Activated naive CD4-positive, alpha-beta T cell treated with anti-CD3 and anti-CD28 coated beads, Interleukin-2, amount 10 ng/mL, durations not matched to agents 7 days and 5 days (primary cell): ENCODE results near the gene JAKMIP2.
"Not testable (repeated sequence)": the region's sequence is repeated elsewhere in the genome, so short reads cannot be mapped to it uniquely, and the experiment has no call there.

ENCODE experiments used
- CTCF ChIA-PET: fragments of 350-600 bp; sonication (Branson Sonifier 250); formaldehyde crosslinking; loops from one replicate; lab custom pipeline; 2021; ENCODE audit warnings: antibody characterized with exemption; lab: Charles Lee
- DNase-seq: peaks from one replicate; pipeline ENCODE4 v3.0.0-alpha.2; 2020
- H3K27ac Mint-ChIP-seq: one replicate; pipeline ENCODE4 v1.8.0; 2021; ENCODE audit warnings: mild to moderate bottlenecking, moderate library complexity, mixed read lengths
- H3K27me3 Mint-ChIP-seq: one replicate; pipeline ENCODE4 v1.8.0; 2021; ENCODE audit warnings: mild to moderate bottlenecking, mixed read lengths
- H3K36me3 Mint-ChIP-seq: one replicate; pipeline ENCODE4 v1.8.0; 2021; ENCODE audit warnings: mixed read lengths
- H3K4me1 Mint-ChIP-seq: one replicate; pipeline ENCODE4 v1.8.0; 2021; ENCODE audit warnings: mixed read lengths
- H3K4me3 Mint-ChIP-seq: one replicate; pipeline ENCODE4 v1.8.0; 2021; ENCODE audit warnings: mild to moderate bottlenecking, moderate library complexity, mixed read lengths
- H3K9me3 Mint-ChIP-seq: one replicate; pipeline ENCODE4 v1.8.0; 2021; ENCODE audit warnings: mixed read lengths

Gene JAKMIP2

DNA sequence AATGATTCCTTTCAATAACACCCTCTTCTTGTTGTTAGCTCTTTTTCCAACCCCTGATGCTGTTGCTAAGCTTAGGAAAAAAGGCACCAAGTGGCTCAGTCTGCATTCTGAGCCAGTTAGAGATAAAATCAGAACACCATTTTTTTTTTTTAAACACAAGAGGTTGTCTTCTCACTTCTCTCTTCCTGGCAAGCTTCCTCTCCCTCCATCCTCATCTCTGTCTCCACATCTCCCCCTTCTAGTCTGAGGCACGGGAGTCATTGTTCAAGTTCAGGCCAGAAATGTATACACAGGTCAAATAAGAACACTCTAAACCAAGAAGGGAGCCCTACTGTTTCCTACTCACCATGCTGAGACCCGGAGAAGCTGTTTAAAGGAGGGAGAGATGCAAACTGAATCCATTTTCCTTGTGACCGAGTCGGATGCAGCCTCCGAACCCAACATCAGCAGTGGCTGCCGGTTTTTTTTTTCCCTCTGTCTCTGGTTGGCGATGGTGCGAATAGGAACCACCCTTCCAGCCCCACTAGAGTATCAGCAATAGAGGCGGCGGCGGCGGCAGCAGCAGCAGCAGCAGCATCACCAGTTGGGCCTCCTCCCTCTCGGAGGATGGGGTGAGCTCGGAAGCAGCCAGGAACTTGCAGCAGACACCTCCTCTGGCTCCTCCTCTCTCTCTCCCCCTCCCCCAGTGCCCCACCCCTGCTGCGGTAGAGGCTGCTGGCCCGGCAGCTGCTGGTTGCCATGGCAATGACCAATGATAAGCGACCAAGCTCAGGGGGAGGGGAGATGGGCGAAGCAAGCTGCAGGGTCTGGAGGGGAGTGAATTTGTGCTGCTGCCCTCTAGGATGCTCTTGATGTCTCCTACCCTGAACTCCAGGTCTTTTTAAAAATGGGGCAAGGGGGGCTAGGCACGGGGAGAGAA is at the start of gene JAKMIP2:
Gene JAKMIP2, minus strand, starts transcription at position 619 of the 919 bp plus-strand sequence. CDS start 110,922 bp downstream, outside the sequence.
- Mint-ChIP-seq H3K9me3 (no peaks in the 10 kb centered on the region), H3K4me3 (peak within 1 kb of the TSS; percentile 45), H3K36me3 (no peaks in the 10 kb centered on the region), H3K27ac (peak within 1 kb of the TSS; percentile 6), H3K27me3 (peaks cover 4% of the 10 kb centered on the region), H3K4me1 (peaks cover 9% of the 10 kb centered on the region)
- CTCF ChIA-PET: interaction anchor here (0.7 kb wide), 1 partner anchor 1781 kb away, joined by 3 read pairs; no protein-coding TSS in a partner anchor
- DNase-seq: peak; percentile 68

GRCh38 chr5:147831465-147831864 is 48.9 kb upstream of the JAKMIP2 start, which contains the start of gene SPINK1:
SPINK1 (minus strand) TSS chr5:147831671; CDS start chr5:147831577, 94 bp downstream.
- DNase-seq: no peak
- H3K9me3 Mint-ChIP-seq: no peaks in the 10 kb centered on the region
- H3K4me1 Mint-ChIP-seq: no peaks in the 10 kb centered on the region
- H3K4me3 Mint-ChIP-seq: no peak within 1 kb of the TSS
- no peak within 1 kb of the TSS for H3K27ac Mint-ChIP-seq
- no peaks in the 10 kb centered on the region for H3K36me3 Mint-ChIP-seq
- H3K27me3 Mint-ChIP-seq: no peaks in the 10 kb centered on the region
- CTCF ChIA-PET: interaction anchor here (0.5 kb wide), 1 partner anchor 204 kb away, joined by 4 read pairs; no protein-coding TSS in a partner anchor

- no peaks in the 10 kb centered on the region for H3K36me3 Mint-ChIP-seq
- no peak overlapping the region for H3K4me3 Mint-ChIP-seq
- H3K4me1 Mint-ChIP-seq: no peaks in the 10 kb centered on the region
- no peak overlapping the region for H3K27ac Mint-ChIP-seq
- CTCF ChIA-PET: no interaction called here
- H3K9me3 Mint-ChIP-seq: no peaks in the 10 kb centered on the region
- DNase-seq: no peak
- no peaks in the 10 kb centered on the region for H3K27me3 Mint-ChIP-seq
These were observed 47.5 kb upstream of the JAKMIP2 start for GRCh38 chr5:147830035-147830434.

- H3K9me3 Mint-ChIP-seq, CTCF ChIA-PET, H3K27me3 Mint-ChIP-seq, DNase-seq, H3K4me3 Mint-ChIP-seq, H3K27ac Mint-ChIP-seq, H3K36me3 Mint-ChIP-seq, H3K4me1 Mint-ChIP-seq: not testable (repeated sequence)
These were observed 44.5 kb upstream of the JAKMIP2 start for GRCh38 chr5:147827017-147827416.

GRCh38 chr5:147826361-147826760 is 43.8 kb upstream of the JAKMIP2 start:
- no peaks in the 10 kb centered on the region for H3K4me1 Mint-ChIP-seq
- DNase-seq: no peak
- H3K27me3 Mint-ChIP-seq: no peaks in the 10 kb centered on the region
- H3K9me3 Mint-ChIP-seq: no peaks in the 10 kb centered on the region
- CTCF ChIA-PET: no interaction called here
- H3K4me3 Mint-ChIP-seq: no peak overlapping the region
- H3K27ac Mint-ChIP-seq: no peak overlapping the region
- no peaks in the 10 kb centered on the region for H3K36me3 Mint-ChIP-seq

GRCh38 chr5:147822686-147823491 is 40.4 kb upstream of the JAKMIP2 start:
- Mint-ChIP-seq H3K27ac (no peak overlapping the region), H3K4me3 (no peak overlapping the region), H3K9me3 (no peaks in the 10 kb centered on the region), H3K4me1 (no peaks in the 10 kb centered on the region), H3K27me3 (no peaks in the 10 kb centered on the region), H3K36me3 (no peaks in the 10 kb centered on the region)
- peak; percentile 29 for DNase-seq
- CTCF ChIA-PET: interaction anchor here (0.8 to 3.5 kb wide), 6 partner anchors 48 to 212 kb away, joined by 3 to 39 read pairs (median 3); no protein-coding TSS in a partner anchor

- not testable (repeated sequence) for H3K27me3 Mint-ChIP-seq, H3K4me3 Mint-ChIP-seq, DNase-seq, H3K36me3 Mint-ChIP-seq, H3K9me3 Mint-ChIP-seq, H3K4me1 Mint-ChIP-seq, H3K27ac Mint-ChIP-seq
- CTCF ChIA-PET: interaction anchor here (0.8 to 3.5 kb wide), 6 partner anchors 47 to 211 kb away, joined by 3 to 39 read pairs (median 3); no protein-coding TSS in a partner anchor
These were observed 39.7 kb upstream of the JAKMIP2 start for GRCh38 chr5:147822222-147822621.

DNA sequence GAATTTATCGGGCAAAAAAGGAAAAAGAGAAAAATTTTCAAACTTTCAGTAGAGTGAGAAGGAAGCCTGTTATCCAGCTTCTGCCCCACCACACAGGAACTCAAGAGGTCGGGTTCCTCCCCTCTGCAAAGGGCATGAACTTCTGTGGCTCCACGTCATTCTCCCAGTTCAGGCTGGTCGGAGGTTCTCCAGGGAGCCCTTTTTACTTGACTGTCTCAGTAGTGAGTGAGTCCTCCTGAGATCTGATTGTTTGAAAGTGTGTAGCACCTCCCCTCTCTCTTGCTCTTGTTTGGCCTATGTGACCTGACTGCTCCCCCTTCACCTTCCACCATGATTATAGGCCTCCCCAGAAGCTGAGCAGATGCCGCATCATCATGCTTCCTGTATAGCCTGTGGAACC is 39.2 kb upstream of the JAKMIP2 start:
- Mint-ChIP-seq H3K27ac (no peak overlapping the region), H3K36me3 (no peaks in the 10 kb centered on the region), H3K4me3 (no peak overlapping the region), H3K9me3 (no peaks in the 10 kb centered on the region), H3K27me3 (no peaks in the 10 kb centered on the region), H3K4me1 (no peaks in the 10 kb centered on the region)
- CTCF ChIA-PET: interaction anchor here (0.6 to 3.5 kb wide), 5 partner anchors 47 to 1965 kb away, joined by 3 to 39 read pairs (median 3); no protein-coding TSS in a partner anchor
- no peak for DNase-seq

- Mint-ChIP-seq H3K27me3 (no peaks in the 10 kb centered on the region), H3K27ac (no peak overlapping the region), H3K4me3 (no peak overlapping the region), H3K36me3 (no peaks in the 10 kb centered on the region), H3K4me1 (no peaks in the 10 kb centered on the region), H3K9me3 (no peaks in the 10 kb centered on the region)
- DNase-seq: no peak
- CTCF ChIA-PET: no interaction called here
These were observed 36.8 kb upstream of the JAKMIP2 start for GRCh38 chr5:147819261-147819770.

DNA sequence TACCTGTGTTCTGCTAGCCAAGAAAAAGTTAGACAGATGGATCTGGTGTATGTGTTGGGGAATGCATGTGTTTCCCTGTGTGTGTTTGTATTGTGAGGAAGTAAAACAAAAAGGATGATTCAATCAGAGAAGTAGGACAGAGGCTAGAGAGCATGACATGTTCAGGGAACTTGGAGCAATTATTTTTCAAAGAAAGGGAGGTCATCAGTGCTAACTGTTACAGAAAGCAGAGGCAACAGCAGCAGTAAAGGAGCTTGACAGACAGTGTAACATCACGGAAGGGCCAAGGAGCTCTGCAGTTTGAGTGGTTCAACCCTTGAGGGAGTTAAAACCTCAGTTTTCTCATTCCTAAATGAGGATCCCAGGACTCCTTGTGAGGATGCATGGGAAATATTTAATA is 35.8 kb upstream of the JAKMIP2 start:
- no peak overlapping the region for H3K27ac Mint-ChIP-seq
- no peaks in the 10 kb centered on the region for H3K27me3 Mint-ChIP-seq
- H3K4me1 Mint-ChIP-seq: no peaks in the 10 kb centered on the region
- no peaks in the 10 kb centered on the region for H3K36me3 Mint-ChIP-seq
- no peak for DNase-seq
- CTCF ChIA-PET: no interaction called here
- no peak overlapping the region for H3K4me3 Mint-ChIP-seq
- no peaks in the 10 kb centered on the region for H3K9me3 Mint-ChIP-seq

DNA sequence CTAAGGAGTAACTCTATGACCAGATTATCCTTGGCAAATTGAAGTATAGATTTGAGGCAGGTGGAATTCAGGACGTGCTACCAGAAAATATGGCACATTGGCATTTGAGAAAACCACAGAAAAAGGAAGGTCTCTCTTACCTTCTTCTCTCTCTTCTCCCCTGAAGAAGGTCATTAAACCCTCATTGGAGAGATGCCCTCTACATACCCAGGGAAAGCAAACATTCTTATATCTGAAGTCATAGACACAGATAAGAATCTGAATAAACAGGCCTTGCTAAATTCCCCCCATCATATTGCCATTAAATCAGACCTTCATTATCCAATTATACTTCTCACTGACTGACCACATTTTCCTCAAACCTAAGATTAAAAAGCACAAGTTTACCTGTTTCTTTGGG is 31.2 kb upstream of the JAKMIP2 start:
- H3K4me1 Mint-ChIP-seq: no peaks in the 10 kb centered on the region
- no peak overlapping the region for H3K27ac Mint-ChIP-seq
- no peaks in the 10 kb centered on the region for H3K36me3 Mint-ChIP-seq
- no peaks in the 10 kb centered on the region for H3K9me3 Mint-ChIP-seq
- H3K27me3 Mint-ChIP-seq: no peaks in the 10 kb centered on the region
- no peak for DNase-seq
- CTCF ChIA-PET: no interaction called here
- no peak overlapping the region for H3K4me3 Mint-ChIP-seq

GRCh38 chr5:147809830-147810666 is 27.5 kb upstream of the JAKMIP2 start:
- H3K27ac Mint-ChIP-seq: no peak overlapping the region
- CTCF ChIA-PET: no interaction called here
- H3K27me3 Mint-ChIP-seq: no peaks in the 10 kb centered on the region
- no peaks in the 10 kb centered on the region for H3K4me1 Mint-ChIP-seq
- H3K4me3 Mint-ChIP-seq: no peak overlapping the region
- H3K36me3 Mint-ChIP-seq: no peaks in the 10 kb centered on the region
- DNase-seq: no peak
- no peaks in the 10 kb centered on the region for H3K9me3 Mint-ChIP-seq

DNA sequence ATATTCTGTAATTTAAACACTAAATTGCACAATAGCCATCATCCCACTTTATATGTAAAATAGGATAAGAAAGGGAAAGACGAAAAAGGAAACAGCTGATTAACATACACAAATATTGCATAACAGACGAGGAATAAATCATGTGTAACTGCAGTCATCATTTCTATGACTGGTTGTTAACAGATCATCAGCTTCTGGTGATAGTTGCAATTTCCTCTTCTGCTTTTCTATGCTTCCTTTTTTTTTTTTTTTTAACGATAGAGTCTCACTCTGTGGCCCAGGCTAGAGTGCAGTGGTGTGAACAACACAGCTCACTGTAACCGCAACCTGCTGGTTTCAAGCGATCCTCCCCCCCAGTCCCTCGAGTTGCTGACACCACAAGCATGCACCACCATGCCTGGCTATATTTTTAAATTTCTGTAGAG is 22.5 kb upstream of the JAKMIP2 start:
- H3K4me1 Mint-ChIP-seq: no peaks in the 10 kb centered on the region

More for the DNA sequence above, 22.5 kb upstream of the JAKMIP2 start:
- CTCF ChIA-PET: no interaction called here
- no peak for DNase-seq
- H3K4me3 Mint-ChIP-seq: no peak overlapping the region
- no peaks in the 10 kb centered on the region for H3K27me3 Mint-ChIP-seq
- H3K36me3 Mint-ChIP-seq: no peaks in the 10 kb centered on the region
- H3K27ac Mint-ChIP-seq: no peak overlapping the region
- no peaks in the 10 kb centered on the region for H3K9me3 Mint-ChIP-seq
